ENCODE data around the gene OR52E5.

DNA sequence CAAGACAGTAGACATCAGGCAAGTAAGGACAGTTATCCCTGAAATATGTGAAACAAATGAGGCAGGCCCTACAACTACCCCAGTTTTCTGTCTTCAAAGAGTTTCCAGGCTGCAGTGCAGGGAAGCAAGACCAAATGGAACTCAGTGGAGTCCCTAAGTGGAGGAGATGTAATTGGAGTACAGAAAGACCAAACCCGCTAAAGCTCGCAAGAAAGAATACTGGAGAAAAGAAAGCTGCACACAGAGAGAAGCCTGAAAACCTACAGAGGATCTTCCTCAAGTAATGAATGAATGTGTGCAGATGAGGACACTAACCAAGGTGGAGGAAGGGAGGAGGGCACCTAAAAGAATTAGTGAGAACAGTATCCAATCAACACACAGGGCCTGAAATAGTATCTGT is 47.7 kb downstream of the OR52E5 start:
- TF ChIP-seq, protein P1, sequence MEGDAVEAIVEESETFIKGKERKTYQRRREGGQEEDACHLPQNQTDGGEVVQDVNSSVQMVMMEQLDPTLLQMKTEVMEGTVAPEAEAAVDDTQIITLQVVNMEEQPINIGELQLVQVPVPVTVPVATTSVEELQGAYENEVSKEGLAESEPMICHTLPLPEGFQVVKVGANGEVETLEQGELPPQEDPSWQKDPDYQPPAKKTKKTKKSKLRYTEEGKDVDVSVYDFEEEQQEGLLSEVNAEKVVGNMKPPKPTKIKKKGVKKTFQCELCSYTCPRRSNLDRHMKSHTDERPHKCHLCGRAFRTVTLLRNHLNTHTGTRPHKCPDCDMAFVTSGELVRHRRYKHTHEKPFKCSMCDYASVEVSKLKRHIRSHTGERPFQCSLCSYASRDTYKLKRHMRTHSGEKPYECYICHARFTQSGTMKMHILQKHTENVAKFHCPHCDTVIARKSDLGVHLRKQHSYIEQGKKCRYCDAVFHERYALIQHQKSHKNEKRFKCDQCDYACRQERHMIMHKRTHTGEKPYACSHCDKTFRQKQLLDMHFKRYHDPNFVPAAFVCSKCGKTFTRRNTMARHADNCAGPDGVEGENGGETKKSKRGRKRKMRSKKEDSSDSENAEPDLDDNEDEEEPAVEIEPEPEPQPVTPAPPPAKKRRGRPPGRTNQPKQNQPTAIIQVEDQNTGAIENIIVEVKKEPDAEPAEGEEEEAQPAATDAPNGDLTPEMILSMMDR (IDR thresholded peaks at IDR 0.05) = no peak
- TF ChIP-seq POLR2A (IDR thresholded peaks at IDR 0.05) = no peak

Data from body of pancreas (tissue), 4 donors.